MCF 10A (cell line): ENCODE measurements around the gene CEP192. TPM values are rescaled to one million over a fixed set of nuclear protein-coding genes. Genes with fewer than 3 reads are reported as not detected.

Experiments used
- BruUV-seq: library from RNA; stranded (reverse); fragments of 400-500 nt; replicated peaks from 2 replicates; lab custom pipeline; 2021; lab: Mats Ljungman, UMichigan
- CTCF ChIA-PET: fragments of 300-600 bp; sonication (Branson Sonifier 250); formaldehyde crosslinking; extraction: SDS; loops from one replicate; lab custom pipeline; 2021; ENCODE audit warnings: antibody characterized with exemption, inconsistent platforms; lab: Yijun Ruan, JAX
- POLR2A ChIA-PET: fragments of 300-600, 350-650 bp; sonication (Branson Sonifier 250); formaldehyde crosslinking; extraction: SDS; loops from one replicate; lab custom pipeline; 2020; ENCODE audit warnings: antibody characterized with exemption, inconsistent platforms; lab: Yijun Ruan, JAX
- DNase-seq: peaks from one replicate; pipeline ENCODE4 v3.0.0-alpha.2; 2018; ENCODE audit not compliant: unreplicated experiment
- H3K27ac Mint-ChIP-seq: one replicate; pipeline ENCODE4 v1.8.0; 2022; ENCODE audit warnings: mild to moderate bottlenecking, low read depth, mixed read lengths; ENCODE audit not compliant: unreplicated experiment
- H3K27me3 Mint-ChIP-seq: one replicate; pipeline ENCODE4 v1.8.0; 2022; ENCODE audit warnings: mixed read lengths; ENCODE audit not compliant: insufficient read depth, unreplicated experiment
- H3K36me3 Mint-ChIP-seq: one replicate; pipeline ENCODE4 v1.8.0; 2022; ENCODE audit warnings: mild to moderate bottlenecking, moderate library complexity, mixed read lengths; ENCODE audit not compliant: insufficient read depth, unreplicated experiment
- H3K4me1 Mint-ChIP-seq: one replicate; pipeline ENCODE4 v1.8.0; 2022; ENCODE audit warnings: mixed read lengths; ENCODE audit not compliant: insufficient read depth, unreplicated experiment
- H3K4me3 Mint-ChIP-seq: one replicate; pipeline ENCODE4 v1.8.0; 2022; ENCODE audit warnings: mild to moderate bottlenecking, moderate library complexity, mixed read lengths; ENCODE audit not compliant: unreplicated experiment
- H3K9me3 Mint-ChIP-seq: one replicate; pipeline ENCODE4 v1.8.0; 2022; ENCODE audit warnings: mixed read lengths; ENCODE audit not compliant: unreplicated experiment
- intact Hi-C: fragments of 100-400 bp; cut with micrococcal nuclease; formaldehyde crosslinking; loops from 2 replicates; pipeline ENCODE4 v1.14.1; 2022
- total RNA-seq: library from RNA; stranded (reverse); gene quantifications from 2 replicates; pipeline ENCODE4 v1.2.3, GENCODE V29; 2022
- TF ChIP-seq, protein P1 (sequence below): fragments of 200-600 bp; IDR thresholded peaks from one replicate; pipeline ENCODE4 v1.8.0; 2022; ENCODE audit warnings: antibody characterized with exemption, mild to moderate bottlenecking; ENCODE audit not compliant: unreplicated experiment

Gene CEP192
- total RNA-seq, 1 experiment from 2014 or later = 14.3 TPM

DNA sequence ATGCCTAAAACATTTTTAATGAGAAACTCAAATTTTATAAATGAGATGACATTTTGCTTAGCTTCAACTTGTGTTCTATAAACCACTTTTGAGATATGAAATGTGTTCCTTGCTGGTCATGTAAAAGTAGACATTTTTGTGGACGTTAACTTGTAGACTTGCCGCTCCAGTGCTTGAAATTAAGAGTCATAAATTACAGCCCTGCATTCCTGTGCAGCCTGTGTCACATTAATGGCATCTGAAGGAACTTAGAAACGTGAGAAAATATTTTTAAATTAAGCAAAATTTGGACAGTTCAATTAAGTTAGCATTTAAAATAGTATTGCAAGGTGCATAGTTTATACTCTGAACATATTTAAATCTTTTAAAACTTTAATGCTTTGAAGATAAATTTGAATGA, 129.1 kb downstream of the CEP192 start:
- Mint-ChIP-seq H3K27ac (no peak overlapping the region), H3K36me3 (peaks cover 65% of the 10 kb centered on the region), H3K9me3 (no peaks in the 10 kb centered on the region), H3K4me3 (no peak overlapping the region), H3K4me1 (no peaks in the 10 kb centered on the region), H3K27me3 (no peaks in the 10 kb centered on the region)
- no peak for DNase-seq
- POLR2A ChIA-PET = no interaction called here
- TF ChIP-seq, protein P1, sequence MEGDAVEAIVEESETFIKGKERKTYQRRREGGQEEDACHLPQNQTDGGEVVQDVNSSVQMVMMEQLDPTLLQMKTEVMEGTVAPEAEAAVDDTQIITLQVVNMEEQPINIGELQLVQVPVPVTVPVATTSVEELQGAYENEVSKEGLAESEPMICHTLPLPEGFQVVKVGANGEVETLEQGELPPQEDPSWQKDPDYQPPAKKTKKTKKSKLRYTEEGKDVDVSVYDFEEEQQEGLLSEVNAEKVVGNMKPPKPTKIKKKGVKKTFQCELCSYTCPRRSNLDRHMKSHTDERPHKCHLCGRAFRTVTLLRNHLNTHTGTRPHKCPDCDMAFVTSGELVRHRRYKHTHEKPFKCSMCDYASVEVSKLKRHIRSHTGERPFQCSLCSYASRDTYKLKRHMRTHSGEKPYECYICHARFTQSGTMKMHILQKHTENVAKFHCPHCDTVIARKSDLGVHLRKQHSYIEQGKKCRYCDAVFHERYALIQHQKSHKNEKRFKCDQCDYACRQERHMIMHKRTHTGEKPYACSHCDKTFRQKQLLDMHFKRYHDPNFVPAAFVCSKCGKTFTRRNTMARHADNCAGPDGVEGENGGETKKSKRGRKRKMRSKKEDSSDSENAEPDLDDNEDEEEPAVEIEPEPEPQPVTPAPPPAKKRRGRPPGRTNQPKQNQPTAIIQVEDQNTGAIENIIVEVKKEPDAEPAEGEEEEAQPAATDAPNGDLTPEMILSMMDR = no peak
- intact Hi-C loops = no loop called here
- no TSS peak for BruUV-seq
- CTCF ChIA-PET = no interaction called here

- no peaks in the 10 kb centered on the region for H3K9me3 Mint-ChIP-seq
- H3K36me3 Mint-ChIP-seq = peaks cover 62% of the 10 kb centered on the region
- TF ChIP-seq, protein P1 = no peak
- ChIA-PET POLR2A (no interaction called here), CTCF (interaction anchor here (0.6 to 1.1 kb wide), 2 partner anchors 38 to 76 kb away, joined by 3 to 6 read pairs; no protein-coding TSS in a partner anchor)
- no peak overlapping the region for H3K4me3 Mint-ChIP-seq
- H3K27me3 Mint-ChIP-seq = no peaks in the 10 kb centered on the region
- no TSS peak for BruUV-seq
- intact Hi-C loops = no loop called here
- no peak overlapping the region for H3K27ac Mint-ChIP-seq
- H3K4me1 Mint-ChIP-seq = no peaks in the 10 kb centered on the region
- no peak for DNase-seq
Observed at GRCh38 chr18:13120983-13121441, 129.8 kb downstream of the CEP192 start.

- BruUV-seq = no TSS peak
- peaks cover 53% of the 10 kb centered on the region for H3K36me3 Mint-ChIP-seq
- no peaks in the 10 kb centered on the region for H3K27me3 Mint-ChIP-seq
- ChIA-PET CTCF (interaction anchor here (0.6 to 1.5 kb wide), 3 partner anchors 9 to 35 kb away, joined by 3 to 4 read pairs (median 3); no protein-coding TSS in a partner anchor), POLR2A (interaction anchor here (0.7 to 0.8 kb wide), 2 partner anchors 27 to 126 kb away, joined by 3 read pairs; no protein-coding TSS in a partner anchor)
- no peak for DNase-seq
- no peaks in the 10 kb centered on the region for H3K9me3 Mint-ChIP-seq
- H3K4me1 Mint-ChIP-seq = no peaks in the 10 kb centered on the region
- TF ChIP-seq, protein P1 = no peak
- no peak overlapping the region for H3K27ac Mint-ChIP-seq
- intact Hi-C loops = no loop called here
- no peak overlapping the region for H3K4me3 Mint-ChIP-seq
Observed at GRCh38 chr18:13124411-13124810, 133.2 kb downstream of the CEP192 start.

DNA sequence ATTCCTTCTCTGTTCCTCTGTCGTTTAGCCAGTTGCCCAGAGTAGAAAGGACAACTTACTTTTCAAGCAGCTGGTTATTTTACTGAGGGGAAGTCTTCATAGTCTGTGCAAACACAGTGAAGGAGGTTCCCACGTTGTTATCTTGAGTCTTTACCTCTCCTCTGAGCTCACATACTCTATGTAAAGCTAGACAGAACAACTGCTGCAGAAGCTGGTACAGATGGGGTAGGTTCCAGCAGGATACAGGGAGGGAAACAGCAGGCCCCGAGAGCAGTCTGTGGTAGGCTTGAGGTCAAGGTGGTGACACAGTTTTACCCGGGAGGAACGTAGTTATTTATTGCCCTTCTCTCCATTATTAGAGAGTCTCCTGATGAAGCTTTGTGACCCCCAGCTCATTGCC, 134.0 kb downstream of the CEP192 start:
- Mint-ChIP-seq H3K36me3 (peaks cover 48% of the 10 kb centered on the region), H3K4me1 (no peaks in the 10 kb centered on the region), H3K27me3 (no peaks in the 10 kb centered on the region), H3K27ac (no peak overlapping the region), H3K9me3 (no peaks in the 10 kb centered on the region), H3K4me3 (no peak overlapping the region)
- CTCF ChIA-PET = interaction anchor here (0.5 to 1.5 kb wide), 2 partner anchors 20 to 34 kb away, joined by 3 read pairs; no protein-coding TSS in a partner anchor
- DNase-seq = no peak
- POLR2A ChIA-PET = interaction anchor here (0.8 kb wide), 1 partner anchor 28 kb away, joined by 3 read pairs; no protein-coding TSS in a partner anchor
- intact Hi-C loops = no loop called here
- TF ChIP-seq, protein P1 = no peak
- BruUV-seq = no TSS peak
